Neutrophil (primary cell): Measurements from ENCODE around the gene SAMD9L.
A peak's percentile ranks its signal among the peaks of the same experiment; 100 is the strongest.

Experiments used
- H3K27ac ChIP-seq: fragments of 200-600 bp; sonication (generic); 2 replicates; pipeline ENCODE4 v1.5.1; 2016; ENCODE audit warnings: mild to moderate bottlenecking, moderate library complexity
- H3K27me3 ChIP-seq: fragments of 200-600 bp; sonication (generic); 2 replicates; pipeline ENCODE4 v1.6.0; 2016; ENCODE audit warnings: mild to moderate bottlenecking
- H3K36me3 ChIP-seq: fragments of 200-600 bp; sonication (generic); 2 replicates; pipeline ENCODE4 v1.5.1; 2017
- H3K4me1 ChIP-seq, 2 experiments: fragments of 200-600 bp in 1 of 2; sonication (generic) in 1 of 2; 1 replicate in 1 of 2; 2 replicates in 1 of 2; pipeline versions ENCODE4 v1.5.1 to v1.6.1; 2013 to 2016; ENCODE audit warnings: low read depth in 1 of 2, low read length in 1 of 2, mild to moderate bottlenecking in 1 of 2, moderate library complexity in 1 of 2; ENCODE audit not compliant: control insufficient read depth in 1 of 2, insufficient read depth in 1 of 2
- H3K4me3 ChIP-seq, 2 experiments: fragments of 200-600 bp in 1 of 2; sonication (generic) in 1 of 2; 1 replicate in 1 of 2; 2 replicates in 1 of 2; pipeline ENCODE4 v1.5.1; 2013 to 2016; ENCODE audit warnings: low read depth in 1 of 2, low read length in 1 of 2, mild to moderate bottlenecking in 1 of 2, moderate library complexity in 1 of 2
- H3K9me3 ChIP-seq: fragments of 200-600 bp; sonication (generic); 2 replicates; pipeline ENCODE4 v1.5.1; 2016
- TF ChIP-seq, protein P1 (sequence below): fragments of 200-600 bp; sonication (generic); IDR thresholded peaks from 2 replicates; pipeline ENCODE4 v1.5.1; 2016; ENCODE audit warnings: antibody characterized with exemption

SAMD9L gene

GRCh38 chr7:93146472-93147141 is 1.6 kb downstream of the SAMD9L start:
- Histone ChIP-seq H3K27ac (peak overlapping the region; percentile 86), H3K27me3 (no peaks in the 10 kb centered on the region), H3K36me3 (peaks cover 38% of the 10 kb centered on the region), H3K9me3 (no peaks in the 10 kb centered on the region), H3K4me1 (peaks cover 60 to 64% of the 10 kb centered on the region in 2 experiments), H3K4me3 (peak overlapping the region; percentile 59 to 72)
- TF ChIP-seq, protein P1, sequence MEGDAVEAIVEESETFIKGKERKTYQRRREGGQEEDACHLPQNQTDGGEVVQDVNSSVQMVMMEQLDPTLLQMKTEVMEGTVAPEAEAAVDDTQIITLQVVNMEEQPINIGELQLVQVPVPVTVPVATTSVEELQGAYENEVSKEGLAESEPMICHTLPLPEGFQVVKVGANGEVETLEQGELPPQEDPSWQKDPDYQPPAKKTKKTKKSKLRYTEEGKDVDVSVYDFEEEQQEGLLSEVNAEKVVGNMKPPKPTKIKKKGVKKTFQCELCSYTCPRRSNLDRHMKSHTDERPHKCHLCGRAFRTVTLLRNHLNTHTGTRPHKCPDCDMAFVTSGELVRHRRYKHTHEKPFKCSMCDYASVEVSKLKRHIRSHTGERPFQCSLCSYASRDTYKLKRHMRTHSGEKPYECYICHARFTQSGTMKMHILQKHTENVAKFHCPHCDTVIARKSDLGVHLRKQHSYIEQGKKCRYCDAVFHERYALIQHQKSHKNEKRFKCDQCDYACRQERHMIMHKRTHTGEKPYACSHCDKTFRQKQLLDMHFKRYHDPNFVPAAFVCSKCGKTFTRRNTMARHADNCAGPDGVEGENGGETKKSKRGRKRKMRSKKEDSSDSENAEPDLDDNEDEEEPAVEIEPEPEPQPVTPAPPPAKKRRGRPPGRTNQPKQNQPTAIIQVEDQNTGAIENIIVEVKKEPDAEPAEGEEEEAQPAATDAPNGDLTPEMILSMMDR: no peak

- Histone ChIP-seq H3K27me3 (no peaks in the 10 kb centered on the region), H3K9me3 (no peaks in the 10 kb centered on the region), H3K4me1 (peaks cover 62 to 65% of the 10 kb centered on the region in 2 experiments), H3K27ac (peak overlapping the region; percentile 86), H3K4me3 (peak overlapping the region; percentile 59 to 72), H3K36me3 (peaks cover 43% of the 10 kb centered on the region)
- TF ChIP-seq, protein P1: no peak
Measured at GRCh38 chr7:93146036-93146435, 2.1 kb downstream of the SAMD9L start.

GRCh38 chr7:93145354-93145753 is 2.8 kb downstream of the SAMD9L start:
- H3K27ac ChIP-seq: peak overlapping the region; percentile 86

GRCh38 chr7:93142127-93142526 is 6.1 kb downstream of the SAMD9L start:
- no peak overlapping the region for H3K4me3 ChIP-seq
- peak overlapping the region; percentile 78 for H3K27ac ChIP-seq
- H3K36me3 ChIP-seq: peaks cover 77% of the 10 kb centered on the region
- H3K4me1 ChIP-seq: peaks cover 49 to 55% of the 10 kb centered on the region in 2 experiments
- TF ChIP-seq, protein P1: no peak
- H3K27me3 ChIP-seq: no peaks in the 10 kb centered on the region
- no peaks in the 10 kb centered on the region for H3K9me3 ChIP-seq

More at GRCh38 chr7:93145354-93145753, 2.8 kb downstream of the SAMD9L start:
- H3K27me3 ChIP-seq: no peaks in the 10 kb centered on the region
- peaks cover 45% of the 10 kb centered on the region for H3K36me3 ChIP-seq
- H3K4me1 ChIP-seq: peaks cover 62 to 65% of the 10 kb centered on the region in 2 experiments
- no peaks in the 10 kb centered on the region for H3K9me3 ChIP-seq
- peak overlapping the region; percentile 59 to 72 for H3K4me3 ChIP-seq
- TF ChIP-seq, protein P1: no peak

DNA sequence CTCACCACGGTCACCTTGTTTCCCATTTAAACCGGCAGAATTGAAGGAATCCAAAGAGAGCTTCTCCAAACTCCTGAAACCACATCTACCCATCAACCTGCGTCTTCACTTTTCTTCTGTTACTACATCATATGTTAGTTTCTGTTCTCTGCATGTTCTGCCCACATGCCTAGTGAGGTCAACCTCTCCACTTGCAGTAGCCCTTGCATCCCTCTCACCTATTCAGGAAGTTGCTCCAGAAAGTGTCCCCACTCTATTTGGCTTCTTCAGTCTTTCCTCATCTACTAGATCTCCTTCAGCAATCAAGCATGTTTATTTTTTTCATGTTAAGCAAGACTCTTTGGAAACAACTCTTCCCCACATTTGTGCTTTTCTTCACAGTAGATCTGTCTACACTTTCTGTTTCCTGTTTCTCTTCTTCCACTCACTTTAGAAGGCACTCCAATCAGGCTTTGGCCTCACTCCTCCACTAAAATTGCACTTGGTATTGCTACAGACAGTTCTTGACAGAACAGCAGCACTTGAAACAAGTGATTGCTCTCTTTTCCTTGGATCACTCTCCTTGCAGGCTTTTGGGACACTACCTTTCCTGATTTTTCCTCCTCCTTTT is 7.5 kb downstream of the SAMD9L start:
- peak overlapping the region in 1 of 2 experiments; percentile 4 for H3K4me3 ChIP-seq
- TF ChIP-seq, protein P1: no peak
- no peaks in the 10 kb centered on the region for H3K27me3 ChIP-seq
- no peaks in the 10 kb centered on the region for H3K9me3 ChIP-seq
- H3K36me3 ChIP-seq: peaks cover 92% of the 10 kb centered on the region
- peaks cover 35 to 41% of the 10 kb centered on the region in 2 experiments for H3K4me1 ChIP-seq
- H3K27ac ChIP-seq: peak overlapping the region; percentile 78
